Tibial nerve (tissue), 3 donors: ENCODE data around the gene SUGCT.
"Not testable (repeated sequence)": the region's sequence is repeated elsewhere in the genome, so short reads cannot be mapped to it uniquely, and the experiment has no call there.

Source experiments
- POLR2A ChIP-seq, 2 donors: fragments of 450-650 bp; IDR thresholded peaks; one replicate each; pipeline ENCODE4 v1.6.1; 2017; ENCODE audit warnings: antibody characterized with exemption in 2 of 2, mild to moderate bottlenecking in 2 of 2, moderate library complexity in 2 of 2
- TF ChIP-seq, protein P1 (sequence below), 5 experiments: fragments of 200-600 bp in 3 of 5; fragments of 450-650 bp in 2 of 5; sonication (generic) in 3 of 5; IDR thresholded peaks; one replicate each; pipeline ENCODE4 v1.5.1; 2016 to 2019; ENCODE audit warnings: antibody characterized with exemption in 5 of 5, mild to moderate bottlenecking in 3 of 5, moderate library complexity in 2 of 5

DNA sequence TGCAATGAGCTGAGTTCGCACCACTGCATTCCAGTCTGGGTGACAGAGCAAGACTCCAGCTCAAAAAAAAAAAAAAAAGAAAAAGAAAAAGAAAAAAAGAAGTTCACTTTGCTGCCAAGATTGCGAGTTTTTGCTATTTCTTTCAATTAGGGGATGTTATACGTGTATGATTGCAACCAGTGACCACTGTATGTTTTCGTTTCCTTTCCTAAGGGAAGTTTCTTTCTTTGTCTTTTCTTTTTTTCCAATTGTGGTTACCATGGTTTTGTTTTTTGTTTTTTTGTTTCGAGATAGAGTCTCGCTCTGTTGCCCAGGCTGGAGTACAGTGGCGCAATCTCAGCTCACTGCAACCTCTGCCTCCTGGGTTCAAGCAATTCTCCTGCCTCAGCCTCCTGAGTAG lies 16.6 kb upstream of the SUGCT start:
- TF ChIP-seq, protein P1, sequence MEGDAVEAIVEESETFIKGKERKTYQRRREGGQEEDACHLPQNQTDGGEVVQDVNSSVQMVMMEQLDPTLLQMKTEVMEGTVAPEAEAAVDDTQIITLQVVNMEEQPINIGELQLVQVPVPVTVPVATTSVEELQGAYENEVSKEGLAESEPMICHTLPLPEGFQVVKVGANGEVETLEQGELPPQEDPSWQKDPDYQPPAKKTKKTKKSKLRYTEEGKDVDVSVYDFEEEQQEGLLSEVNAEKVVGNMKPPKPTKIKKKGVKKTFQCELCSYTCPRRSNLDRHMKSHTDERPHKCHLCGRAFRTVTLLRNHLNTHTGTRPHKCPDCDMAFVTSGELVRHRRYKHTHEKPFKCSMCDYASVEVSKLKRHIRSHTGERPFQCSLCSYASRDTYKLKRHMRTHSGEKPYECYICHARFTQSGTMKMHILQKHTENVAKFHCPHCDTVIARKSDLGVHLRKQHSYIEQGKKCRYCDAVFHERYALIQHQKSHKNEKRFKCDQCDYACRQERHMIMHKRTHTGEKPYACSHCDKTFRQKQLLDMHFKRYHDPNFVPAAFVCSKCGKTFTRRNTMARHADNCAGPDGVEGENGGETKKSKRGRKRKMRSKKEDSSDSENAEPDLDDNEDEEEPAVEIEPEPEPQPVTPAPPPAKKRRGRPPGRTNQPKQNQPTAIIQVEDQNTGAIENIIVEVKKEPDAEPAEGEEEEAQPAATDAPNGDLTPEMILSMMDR (IDR thresholded peaks at IDR 0.05): not testable (repeated sequence)
- TF ChIP-seq POLR2A (IDR thresholded peaks at IDR 0.05): not testable (repeated sequence)
